HG02588 (cell line): ENCODE measurements around the gene RPS16.
A peak's percentile ranks its signal among the peaks of the same experiment; 100 is the strongest.

Experiments used
- ATAC-seq: cut with Tn5 transposase; IDR thresholded peaks from one replicate; pipeline ENCODE4 v1.9.1; 2021; ENCODE audit warnings: mild to moderate bottlenecking, moderate library complexity; ENCODE audit not compliant: unreplicated experiment

The RPS16 gene

GRCh38 chr19:39408392-39409207, 27.1 kb downstream of the RPS16 start:
- no peak for ATAC-seq

GRCh38 chr19:39407660-39408391, 27.9 kb downstream of the RPS16 start:
- ATAC-seq, result no peak

DNA sequence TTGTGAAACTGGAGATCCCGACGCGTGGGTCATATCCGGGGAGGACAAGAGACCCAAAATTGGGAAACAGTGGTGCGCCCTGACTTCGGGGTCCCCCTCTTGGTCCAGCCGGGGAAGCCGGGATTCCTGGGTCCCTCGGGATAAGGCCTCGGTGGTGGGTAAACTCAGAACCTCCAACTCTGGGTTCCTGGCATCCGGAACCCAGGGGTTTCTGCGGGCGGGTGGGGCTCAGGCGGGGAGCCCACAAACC, 28.4 kb downstream of the RPS16 start:
- ATAC-seq, result no peak

- ATAC-seq, result no peak
Observed at GRCh38 chr19:39406656-39407409, 28.9 kb downstream of the RPS16 start, which contains the start of gene ZFP36. TSS of gene ZFP36 (plus strand) at chr19:39406847. CDS start at chr19:39406905, 58 bp downstream.

GRCh38 chr19:39405958-39406655, 29.6 kb downstream of the RPS16 start:
- ATAC-seq, result no peak

DNA sequence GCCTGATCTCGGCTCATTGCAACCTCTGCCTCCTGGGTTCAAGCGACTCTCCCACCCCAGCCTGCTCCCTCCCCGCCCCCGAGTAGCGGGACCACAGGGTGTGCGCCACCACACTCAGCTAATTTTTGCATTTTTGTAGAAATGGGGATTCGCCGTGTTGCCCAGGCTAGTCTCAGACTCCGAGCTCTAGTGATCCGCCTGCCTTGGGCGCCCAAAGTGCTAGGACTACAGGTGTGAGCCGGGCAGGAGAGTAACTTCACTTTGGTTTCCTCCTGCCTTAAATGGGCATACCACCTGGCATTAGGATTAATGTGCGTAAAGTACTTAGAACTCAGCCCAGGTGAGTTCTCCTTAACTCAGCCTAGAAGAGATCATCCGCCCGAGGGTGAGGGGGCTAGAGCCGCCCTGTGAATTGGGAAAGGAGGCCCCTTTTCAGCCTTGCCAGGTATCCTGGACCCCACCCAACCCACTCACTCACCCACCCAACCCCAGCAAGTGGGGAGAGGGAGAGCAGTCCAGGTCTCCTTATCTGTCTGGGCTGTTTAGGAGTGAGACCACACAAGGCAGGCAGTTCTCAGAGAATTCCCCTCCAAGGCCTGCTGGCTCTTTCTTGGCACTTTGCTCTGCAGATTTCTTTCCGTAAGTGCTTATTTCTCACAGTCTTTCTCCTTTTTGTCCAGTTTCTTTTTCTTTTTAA, 30.3 kb downstream of the RPS16 start:
- no peak for ATAC-seq

DNA sequence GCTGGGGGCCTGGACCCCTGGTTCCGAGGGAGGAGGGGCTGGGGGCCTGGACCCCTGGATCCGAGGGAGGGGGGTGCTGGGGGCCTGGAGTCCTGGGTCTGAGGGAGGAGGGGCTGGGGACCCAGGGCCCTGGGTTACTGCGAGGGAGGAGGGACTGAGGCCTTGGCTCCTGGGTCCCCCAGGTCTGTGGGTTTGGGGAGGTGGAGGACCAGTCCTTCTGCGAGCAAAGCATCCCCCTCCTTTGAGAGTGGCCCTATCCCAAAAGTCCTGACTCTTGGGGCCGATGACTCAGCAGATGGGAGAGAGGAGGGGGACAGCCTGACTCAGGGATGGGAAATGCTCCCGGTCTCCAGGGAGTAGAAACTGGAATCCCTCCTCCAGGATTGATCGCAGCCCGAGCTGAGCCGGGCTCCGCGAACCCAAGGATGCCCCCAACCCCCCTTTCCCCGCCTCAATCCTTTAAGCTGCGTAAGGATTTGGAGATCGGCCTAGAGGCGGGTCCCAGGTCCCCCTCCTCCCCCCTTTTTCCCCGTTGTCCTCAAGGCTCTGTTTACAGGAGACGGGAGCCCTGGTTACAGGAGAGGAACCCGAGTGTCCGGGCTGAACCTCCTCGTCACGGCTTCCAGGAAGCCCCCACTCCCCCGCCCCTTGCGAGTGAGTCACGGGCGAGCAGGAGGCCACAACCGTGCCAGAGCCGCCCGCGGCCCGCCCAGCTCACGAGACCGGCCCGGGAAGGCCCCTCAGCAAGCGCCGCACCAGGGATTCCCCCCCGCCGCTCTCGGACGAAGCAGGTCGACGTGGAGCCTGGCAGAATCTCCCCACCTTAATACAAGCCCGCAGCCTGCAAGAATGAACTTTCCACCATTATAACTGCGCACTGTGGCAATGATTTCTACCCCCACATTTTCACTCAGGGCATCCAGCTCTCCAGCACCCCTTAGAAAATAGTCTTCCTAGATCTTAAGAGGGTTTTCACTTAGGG, 32.1 kb downstream of the RPS16 start:
- peak; percentile 25 for ATAC-seq

DNA sequence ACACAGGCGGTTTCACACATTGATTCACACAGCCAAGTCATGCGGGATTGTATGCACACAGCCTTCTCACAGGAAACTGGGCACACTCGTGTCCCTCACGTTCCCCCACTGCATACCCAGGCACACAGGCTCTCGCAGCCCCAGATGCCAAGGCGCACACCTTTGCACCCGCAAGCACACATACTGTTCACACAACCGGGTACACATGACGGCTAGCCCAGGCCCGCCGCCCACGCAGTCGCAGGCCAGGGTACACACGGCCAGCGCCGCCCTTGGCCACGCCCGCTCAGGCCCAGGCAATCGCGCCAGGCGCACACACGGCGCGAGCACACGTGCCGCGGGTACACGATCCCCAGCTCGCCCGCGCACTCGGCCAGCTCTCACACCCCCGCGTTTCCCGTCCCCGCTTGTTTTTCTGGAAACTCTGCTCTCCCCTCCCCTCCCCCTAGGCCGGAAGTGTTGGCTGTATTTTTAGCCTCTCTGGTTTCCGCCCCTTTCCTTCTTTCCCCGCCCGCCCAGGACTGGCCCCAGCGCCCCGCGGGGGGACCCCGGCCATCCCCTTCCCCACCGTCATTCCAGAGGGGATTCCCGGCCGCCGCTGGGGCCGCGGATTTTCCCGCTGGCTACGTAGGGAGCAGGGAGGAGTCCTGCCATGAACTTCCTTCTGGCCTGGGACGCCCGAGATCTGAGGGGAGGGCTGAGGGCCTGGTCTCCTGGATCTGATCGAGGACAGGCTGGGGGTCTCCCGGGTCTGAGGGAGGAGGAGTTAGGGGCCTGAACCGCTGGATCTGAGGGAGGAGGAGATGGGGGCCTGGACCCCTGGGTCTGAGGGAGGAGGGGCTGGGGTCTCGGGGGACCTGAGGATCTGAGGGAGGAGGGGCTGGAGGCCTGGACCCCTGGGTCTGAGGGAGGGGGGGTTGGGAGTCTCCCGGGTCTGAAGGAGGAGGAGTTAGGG, 33.1 kb downstream of the RPS16 start:
- ATAC-seq, result peak; percentile 32

GRCh38 chr19:39401549-39402345, 34.0 kb downstream of the RPS16 start:
- ATAC-seq, result no peak

DNA sequence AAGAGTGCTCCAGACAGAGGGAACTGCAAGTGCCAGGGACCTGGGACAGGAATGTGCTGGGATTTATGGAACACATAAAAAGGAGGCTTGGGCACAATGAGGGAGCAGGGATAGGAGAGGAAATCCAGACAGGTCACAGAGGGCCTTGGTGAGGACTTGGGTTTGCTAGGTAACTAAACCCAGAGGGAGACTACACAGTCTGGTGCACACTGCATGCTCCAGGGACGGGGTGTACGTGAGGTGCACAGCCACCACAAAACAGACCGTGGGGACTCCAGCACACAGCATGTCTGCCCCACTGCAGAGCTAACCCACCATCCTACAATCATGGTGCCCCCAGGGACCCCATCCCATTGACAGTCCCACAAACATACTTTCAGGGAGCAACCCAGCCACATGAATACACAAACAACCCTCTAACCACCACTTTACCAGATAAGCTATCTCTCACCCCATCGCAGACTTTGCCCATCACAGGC, 34.6 kb downstream of the RPS16 start:
- ATAC-seq, result no peak

DNA sequence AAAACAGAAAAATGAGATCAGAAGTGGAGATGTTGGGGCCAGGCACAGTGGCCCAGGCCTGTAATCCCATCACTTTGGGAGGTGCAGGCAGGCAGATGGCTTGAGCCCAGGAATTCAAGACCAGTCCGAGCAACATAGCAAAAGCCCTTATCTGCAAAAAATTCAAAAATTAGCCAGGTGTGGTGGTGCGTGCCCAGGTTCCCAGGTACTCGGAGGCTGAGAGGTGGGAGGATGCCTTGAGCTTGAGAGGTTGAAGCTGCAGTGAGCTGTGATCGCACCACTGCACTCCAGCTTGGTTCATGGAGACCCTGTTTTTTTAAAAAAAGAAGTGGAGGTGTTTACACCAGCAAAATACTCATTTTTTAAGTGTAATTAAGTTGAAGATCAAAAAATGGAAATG, 35.7 kb downstream of the RPS16 start:
- ATAC-seq, result no peak

DNA sequence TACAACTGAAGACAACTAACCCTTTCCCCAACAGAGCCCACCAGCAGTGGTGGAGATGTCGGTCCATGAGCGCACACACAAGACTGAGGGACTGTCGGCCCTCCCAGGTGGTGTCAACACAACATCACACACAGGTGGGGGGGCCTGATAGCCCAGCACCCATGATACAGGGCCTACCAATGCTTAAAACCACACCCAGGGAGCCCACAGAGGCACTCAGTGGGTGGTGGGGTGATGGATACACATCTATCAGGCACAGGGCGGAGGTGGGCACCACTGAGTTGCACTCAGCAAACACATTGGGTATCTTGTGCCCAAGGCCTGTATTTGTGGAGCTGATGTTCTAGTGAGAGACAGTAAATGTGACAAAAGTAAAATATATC, 36.1 kb downstream of the RPS16 start:
- ATAC-seq, result no peak

DNA sequence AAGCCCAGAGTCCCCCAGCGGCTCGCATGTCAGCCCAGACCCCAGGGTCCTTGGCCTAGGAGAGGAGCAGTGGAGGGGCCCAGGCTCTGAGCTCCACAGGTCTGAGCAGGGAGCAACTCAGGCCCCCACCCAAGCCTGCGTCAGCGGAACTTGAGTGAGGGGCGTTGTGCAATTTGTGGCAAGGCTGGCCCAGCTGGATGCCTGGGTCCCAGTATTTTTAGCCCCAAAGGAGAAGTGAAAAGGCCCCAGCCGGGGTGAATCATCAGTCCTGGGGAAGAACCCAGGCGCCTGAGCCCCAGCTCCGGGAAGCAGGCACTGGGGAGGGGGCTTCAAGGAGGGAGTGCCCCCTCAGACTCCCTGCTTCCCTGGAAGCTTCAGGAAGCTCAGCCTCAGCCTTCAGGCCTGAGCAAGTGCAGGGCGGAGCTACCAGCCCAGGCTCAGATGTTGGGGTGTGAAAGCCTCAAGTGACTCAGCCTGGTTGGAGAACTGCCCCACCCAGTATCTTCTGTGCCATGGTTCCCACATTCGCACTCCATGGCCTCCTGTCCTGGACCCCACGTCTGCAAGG, 37.4 kb downstream of the RPS16 start:
- no peak for ATAC-seq

DNA sequence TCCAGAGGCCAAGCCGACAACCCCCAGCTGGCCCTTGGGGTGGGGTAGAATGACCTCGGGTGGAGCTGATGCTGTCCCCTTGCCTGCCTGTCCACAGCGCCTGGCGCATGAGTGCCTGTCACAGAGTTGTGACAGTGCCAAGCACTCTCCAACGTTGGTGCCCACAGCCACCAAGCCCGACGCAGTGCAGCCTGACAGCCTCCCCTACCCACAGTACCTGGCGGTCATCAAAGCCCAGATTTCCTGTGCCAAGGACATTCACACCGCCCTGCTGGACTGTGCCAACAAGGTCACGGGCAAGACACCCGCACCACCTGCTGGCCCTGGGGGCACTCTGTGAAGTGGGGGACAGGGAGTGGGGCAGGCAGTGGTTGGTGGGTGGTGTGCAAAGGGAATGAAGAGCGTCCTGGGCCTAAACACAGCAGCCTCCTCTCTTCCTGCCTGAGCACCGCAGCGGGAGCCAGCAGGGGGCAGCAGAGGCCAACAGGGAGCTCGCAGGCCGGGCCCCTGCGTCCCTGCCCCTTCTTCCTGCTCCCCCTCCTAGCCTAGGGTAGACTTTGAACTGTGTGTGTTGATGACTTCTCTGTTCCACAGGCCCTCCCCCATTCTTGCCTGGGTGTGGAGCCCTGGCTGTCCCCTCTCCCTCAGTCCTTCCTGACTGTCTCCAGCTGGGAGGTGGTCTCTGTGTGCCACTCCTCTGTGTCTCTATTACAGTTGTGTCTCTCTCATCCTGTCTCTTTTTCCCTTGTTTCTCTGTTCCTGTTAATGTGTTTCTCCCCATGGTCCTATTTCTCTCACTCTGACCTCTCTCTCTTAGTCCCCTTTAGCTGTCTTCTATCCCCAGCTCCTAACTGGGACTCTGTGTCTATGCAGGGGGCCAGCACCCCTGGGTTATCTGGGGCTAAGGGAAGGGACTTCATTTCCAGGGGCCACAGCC, 38.1 kb downstream of the RPS16 start:
- ATAC-seq, result peak; percentile 29

DNA sequence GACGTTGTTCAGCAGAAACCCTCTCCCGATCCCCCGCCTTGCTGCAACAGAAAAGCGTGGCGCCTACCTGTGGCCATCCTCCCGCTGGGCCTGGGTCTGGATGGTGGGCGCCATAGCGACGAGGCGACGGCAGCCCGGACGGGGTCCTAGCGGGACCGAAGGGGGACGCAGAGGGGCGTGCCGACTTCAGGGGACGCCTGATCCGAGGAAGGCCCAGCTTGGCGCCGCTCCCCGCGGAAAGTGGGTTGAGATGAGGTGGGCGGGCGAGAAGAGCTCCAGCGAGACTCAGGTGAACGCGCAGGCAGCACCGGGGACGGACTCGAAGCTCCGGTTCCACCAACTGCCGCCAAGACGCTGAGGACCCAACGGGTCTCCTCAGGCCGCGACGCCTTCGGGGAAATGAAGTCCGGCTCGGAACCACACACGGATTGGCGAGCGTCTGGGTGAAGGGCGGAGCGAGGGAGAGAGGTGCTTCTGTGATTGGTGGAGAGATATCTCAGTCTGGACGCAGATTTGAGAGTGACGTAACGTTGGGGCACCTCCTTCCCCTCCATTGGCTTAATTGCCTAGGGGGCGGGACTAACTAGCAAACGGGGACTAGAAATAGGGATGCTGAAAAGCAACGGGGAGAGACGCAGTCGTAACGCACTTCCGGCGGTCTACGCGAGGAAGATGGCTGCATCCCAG, 44.9 kb downstream of the RPS16 start, which contains the start of the genes MED29 and PAF1:
MED29 (plus strand) TSS at position 628 of the 687 bp plus-strand sequence; CDS start at position 673, 45 bp downstream.
PAF1 (minus strand) TSS at position 356 of the 687 bp plus-strand sequence; CDS start at position 114, 242 bp downstream.
- ATAC-seq, result peak; percentile 84
